Measurements from ENCODE around the gene SLFN14.

DNA sequence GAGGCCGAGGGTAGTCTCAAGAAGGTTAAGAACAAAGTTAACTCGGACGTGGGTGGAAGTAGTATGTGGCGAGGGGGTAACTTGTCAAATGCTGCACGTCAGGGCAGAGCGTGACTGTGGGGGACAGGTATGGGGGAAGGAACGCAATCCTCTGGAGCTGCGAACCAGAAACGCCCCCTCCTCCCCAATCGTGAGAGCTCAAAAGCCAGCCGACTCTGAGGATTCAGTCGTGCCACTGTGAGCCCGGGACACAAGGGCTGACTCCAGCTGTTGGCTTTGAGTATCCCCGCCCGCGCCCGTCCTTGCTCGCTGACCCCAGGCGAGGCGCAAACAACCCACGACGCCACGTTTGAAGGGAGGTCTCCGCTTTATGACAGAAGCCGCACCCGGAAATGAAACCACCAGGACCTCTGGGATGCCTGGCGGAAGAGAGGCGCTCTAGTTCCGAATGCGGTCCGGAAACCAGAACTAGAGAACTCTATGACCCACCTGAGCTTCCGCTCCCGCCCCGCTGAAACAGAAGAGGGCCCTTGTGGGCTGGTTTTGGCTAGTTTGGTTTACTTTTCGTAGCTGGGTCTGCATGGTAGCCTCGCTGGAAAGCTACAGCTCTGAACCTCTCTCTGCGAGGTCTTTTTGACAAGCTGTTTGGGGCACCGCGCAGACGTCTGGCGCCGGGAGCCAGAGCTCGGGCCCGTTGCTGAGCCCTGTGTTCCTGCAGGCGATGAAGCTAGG is 17.7 kb upstream of the SLFN14 start, which contains the start of gene PEX12:
- peak; percentile 86 for TF ChIP-seq POLR2A (IDR thresholded peaks at IDR 0.05; ENCODE audit: low read depth, low read length)
- peak; percentile 83 for TF ChIP-seq POLR2AphosphoS5 (IDR thresholded peaks at IDR 0.05; ENCODE audit: low read depth, low read length)
- TF ChIP-seq TAF1 (IDR thresholded peaks at IDR 0.05; ENCODE audit: low read depth, low read length): peak; percentile 71
- peak; percentile 33; the same call in 1 of the 2 replicates for TF ChIP-seq SPI1 (IDR thresholded peaks at IDR 0.05; ENCODE audit: low read depth, low read length)

Data from GM12891 (cell line).